ENCODE data around the gene SERPIND1.

GRCh38 chr22:20798974-20799373 lies 25.1 kb downstream of the SERPIND1 start:
- no peak for TF ChIP-seq CTCF (IDR thresholded peaks at IDR 0.05)
- TF ChIP-seq POLR2A (IDR thresholded peaks at IDR 0.05) = no peak

Data from Peyer's patch (tissue), 4 donors.